ENCODE measurements around the gene NOSTRIN.
"Not testable (repeated sequence)": the region's sequence is repeated elsewhere in the genome, so short reads cannot be mapped to it uniquely, and the experiment has no call there.

The NOSTRIN gene

GRCh38 chr2:168787098-168787781 lies 15.2 kb upstream of the NOSTRIN start:
- Histone ChIP-seq H3K36me3 (ENCODE audit: insufficient read depth) (no peaks in the 10 kb centered on the region), H3K4me3 (IDR thresholded peaks at IDR 0.05; ENCODE audit: insufficient read depth, low read depth, low read length) (no peak overlapping the region), H2AFZ (ENCODE audit: low read depth) (no peak overlapping the region), H3K79me2 (ENCODE audit: insufficient read depth, low read depth) (no peaks in the 10 kb centered on the region), H4K20me1 (ENCODE audit: insufficient read depth) (no peaks in the 10 kb centered on the region), H3K4me2 (no peak overlapping the region), H3K27ac (no peak overlapping the region), H3K4me1 (ENCODE audit: low read depth, poor library complexity, severe bottlenecking) (no peaks in the 10 kb centered on the region), H3K27me3 (ENCODE audit: insufficient read depth, low read depth) (no peaks in the 10 kb centered on the region), H3K9ac (no peak overlapping the region)
- no peak for TF ChIP-seq CTCF (conservative IDR thresholded peaks at IDR 0.05; ENCODE audit: low read depth, low read length)

- Histone ChIP-seq H3K4me2 (no peak overlapping the region), H2AFZ (ENCODE audit: low read depth) (no peak overlapping the region), H3K79me2 (ENCODE audit: insufficient read depth, low read depth) (no peaks in the 10 kb centered on the region), H3K4me1 (ENCODE audit: low read depth, poor library complexity, severe bottlenecking) (no peaks in the 10 kb centered on the region), H3K27me3 (ENCODE audit: insufficient read depth, low read depth) (no peaks in the 10 kb centered on the region), H3K9ac (no peak overlapping the region), H3K27ac (no peak overlapping the region), H4K20me1 (ENCODE audit: insufficient read depth) (no peaks in the 10 kb centered on the region), H3K36me3 (ENCODE audit: insufficient read depth) (no peaks in the 10 kb centered on the region), H3K4me3 (IDR thresholded peaks at IDR 0.05; ENCODE audit: insufficient read depth, low read depth, low read length) (no peak overlapping the region)
- TF ChIP-seq CTCF (conservative IDR thresholded peaks at IDR 0.05; ENCODE audit: low read depth, low read length) = no peak
Measured at GRCh38 chr2:168787782-168788376, 14.6 kb upstream of the NOSTRIN start.

GRCh38 chr2:168789776-168790175 lies 12.7 kb upstream of the NOSTRIN start:
- Histone ChIP-seq H3K27me3 (ENCODE audit: insufficient read depth, low read depth) (no peaks in the 10 kb centered on the region), H3K9ac (no peak overlapping the region), H2AFZ (ENCODE audit: low read depth) (no peak overlapping the region), H4K20me1 (ENCODE audit: insufficient read depth) (no peaks in the 10 kb centered on the region), H3K4me3 (IDR thresholded peaks at IDR 0.05; ENCODE audit: insufficient read depth, low read depth, low read length) (no peak overlapping the region), H3K79me2 (ENCODE audit: insufficient read depth, low read depth) (no peaks in the 10 kb centered on the region), H3K4me2 (no peak overlapping the region), H3K27ac (no peak overlapping the region), H3K36me3 (ENCODE audit: insufficient read depth) (no peaks in the 10 kb centered on the region), H3K4me1 (ENCODE audit: low read depth, poor library complexity, severe bottlenecking) (no peaks in the 10 kb centered on the region)
- no peak for TF ChIP-seq CTCF (conservative IDR thresholded peaks at IDR 0.05; ENCODE audit: low read depth, low read length)

- Histone ChIP-seq H3K9ac (no peak overlapping the region), H3K4me3 (IDR thresholded peaks at IDR 0.05; ENCODE audit: insufficient read depth, low read depth, low read length) (no peak overlapping the region), H3K4me1 (ENCODE audit: low read depth, poor library complexity, severe bottlenecking) (no peaks in the 10 kb centered on the region), H2AFZ (ENCODE audit: low read depth) (no peak overlapping the region), H3K79me2 (ENCODE audit: insufficient read depth, low read depth) (no peaks in the 10 kb centered on the region), H3K27ac (no peak overlapping the region), H3K27me3 (ENCODE audit: insufficient read depth, low read depth) (no peaks in the 10 kb centered on the region), H3K36me3 (ENCODE audit: insufficient read depth) (no peaks in the 10 kb centered on the region), H3K4me2 (no peak overlapping the region), H4K20me1 (ENCODE audit: insufficient read depth) (no peaks in the 10 kb centered on the region)
- no peak for TF ChIP-seq CTCF (conservative IDR thresholded peaks at IDR 0.05; ENCODE audit: low read depth, low read length)
Measured at GRCh38 chr2:168790226-168790902, 12.1 kb upstream of the NOSTRIN start.

- H3K79me2 ChIP-seq (ENCODE audit: insufficient read depth, low read depth); H3K4me1 ChIP-seq (ENCODE audit: low read depth, poor library complexity, severe bottlenecking); H3K4me3 ChIP-seq (IDR thresholded peaks at IDR 0.05; ENCODE audit: insufficient read depth, low read depth, low read length); H3K9ac ChIP-seq; H3K27ac ChIP-seq; H3K36me3 ChIP-seq (ENCODE audit: insufficient read depth); H3K4me2 ChIP-seq; H3K27me3 ChIP-seq (ENCODE audit: insufficient read depth, low read depth); H2AFZ ChIP-seq (ENCODE audit: low read depth); H4K20me1 ChIP-seq (ENCODE audit: insufficient read depth): not testable (repeated sequence)
Measured at GRCh38 chr2:168791140-168791539, 11.3 kb upstream of the NOSTRIN start.
